HG02852 (cell line): Measurements from ENCODE around the gene FAM187B.
"Not testable (repeated sequence)": the region's sequence is repeated elsewhere in the genome, so short reads cannot be mapped to it uniquely, and the experiment has no call there.

Source experiments
- ATAC-seq: cut with Tn5 transposase; IDR thresholded peaks from one replicate; pipeline ENCODE4 v1.9.1; 2021; ENCODE audit warnings: mild to moderate bottlenecking, moderate library complexity; ENCODE audit not compliant: unreplicated experiment

The FAM187B gene

DNA sequence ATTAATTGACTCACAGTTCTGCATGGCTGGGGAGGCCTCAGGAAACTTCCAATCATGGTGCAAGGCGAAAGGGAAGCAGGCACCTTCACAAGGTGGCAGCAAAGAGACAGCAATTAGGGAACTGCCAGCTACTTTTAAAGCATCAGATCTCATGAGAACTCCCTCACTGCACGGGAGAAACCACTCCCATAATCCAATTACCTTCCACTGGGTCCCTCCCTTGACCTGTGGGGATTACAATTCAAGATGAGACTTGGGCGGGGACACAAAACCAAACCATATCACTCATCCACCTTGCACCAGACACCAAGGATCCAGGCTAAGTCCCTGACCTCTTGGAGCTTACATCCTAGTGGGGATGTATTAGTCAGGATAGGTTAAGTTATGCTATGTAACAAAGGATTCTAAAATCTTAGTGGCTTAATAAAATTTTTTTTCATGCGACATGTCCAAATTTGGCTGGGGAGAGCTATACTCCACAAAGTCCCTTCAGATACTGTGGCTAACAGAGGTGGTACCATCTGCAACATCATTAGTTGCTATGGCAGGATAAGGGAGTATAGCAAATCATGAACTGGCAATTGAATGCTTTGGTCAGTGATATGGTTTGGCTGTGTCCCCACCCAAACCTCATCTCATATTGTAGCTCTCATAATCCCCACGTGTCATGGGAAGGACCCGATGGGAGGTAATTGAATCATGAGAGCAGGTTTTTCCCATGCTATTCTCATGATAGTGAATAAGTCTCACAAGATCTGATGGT lies 8.3 kb upstream of the FAM187B start:
- ATAC-seq = no peak

DNA sequence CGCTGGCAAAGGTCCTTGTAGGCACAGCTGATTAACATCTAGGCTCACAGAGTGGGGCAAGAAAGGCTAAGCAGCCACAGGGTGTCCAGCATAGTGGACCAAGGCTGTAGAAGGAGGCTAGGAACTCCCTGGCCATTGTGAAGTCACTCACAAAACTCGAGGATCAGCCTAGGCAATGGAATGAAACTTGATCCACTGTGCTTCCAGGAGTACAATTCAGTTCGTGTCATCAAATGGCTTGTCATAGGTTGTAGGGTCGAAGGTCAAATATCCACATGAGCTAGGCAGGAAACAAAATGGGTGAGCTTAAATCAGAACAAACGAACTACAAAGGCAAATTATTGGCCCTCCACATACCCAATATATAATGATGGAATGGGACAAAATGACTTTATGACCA lies 4.4 kb upstream of the FAM187B start:
- no peak for ATAC-seq

DNA sequence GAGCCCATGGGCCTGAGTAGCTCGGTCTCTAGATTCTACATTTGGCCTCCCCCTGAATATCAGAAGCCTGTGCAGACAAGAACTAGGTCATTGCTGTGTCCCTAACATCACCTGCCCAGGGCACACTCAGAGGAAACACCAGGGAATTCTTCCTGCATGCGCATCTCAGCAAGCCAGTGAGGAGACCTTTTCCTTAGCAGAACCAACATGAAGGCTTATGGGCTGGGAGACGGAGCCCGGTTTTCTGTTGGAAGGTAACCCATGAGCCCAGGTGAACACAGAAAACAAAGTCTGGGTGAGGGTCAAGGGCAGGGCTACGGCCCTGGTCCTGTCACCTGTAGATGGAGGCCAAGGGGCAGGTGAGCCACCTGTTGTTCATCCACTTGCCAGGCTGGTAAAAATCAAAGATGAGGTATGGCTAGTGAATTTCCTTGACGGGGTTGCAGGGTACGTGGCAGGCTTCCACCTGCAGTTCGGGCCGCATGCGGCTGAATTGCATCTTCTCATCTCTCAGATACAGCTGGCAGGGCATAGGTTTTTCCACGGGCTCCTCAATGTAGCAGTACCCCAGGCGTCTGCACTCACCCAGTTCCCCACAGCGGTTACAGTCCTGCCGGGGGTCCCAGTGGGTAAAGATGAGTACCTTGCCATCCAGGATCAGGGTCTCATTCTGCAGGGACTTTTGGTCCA lies 3.6 kb upstream of the FAM187B start:
- ATAC-seq = no peak

DNA sequence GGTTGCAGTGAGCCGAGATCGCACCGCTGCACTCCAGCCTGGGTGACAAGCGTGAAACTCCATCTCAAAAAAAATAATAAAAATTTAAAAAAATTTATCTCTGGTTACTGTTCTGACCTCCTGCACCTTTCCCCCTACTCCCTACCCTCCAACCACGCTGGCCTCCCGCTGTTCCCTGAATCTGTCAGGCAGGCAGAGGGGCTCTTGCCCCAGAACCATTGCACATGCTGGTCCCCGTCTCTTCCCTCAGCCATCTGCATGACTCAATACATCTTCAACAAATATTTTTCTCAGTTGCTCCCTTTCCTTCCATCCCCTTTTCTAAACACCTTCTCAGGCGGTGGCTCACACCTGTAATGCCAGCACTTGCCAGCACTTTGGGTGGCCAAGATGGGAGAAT lies 1.1 kb upstream of the FAM187B start:
- ATAC-seq = no peak

DNA sequence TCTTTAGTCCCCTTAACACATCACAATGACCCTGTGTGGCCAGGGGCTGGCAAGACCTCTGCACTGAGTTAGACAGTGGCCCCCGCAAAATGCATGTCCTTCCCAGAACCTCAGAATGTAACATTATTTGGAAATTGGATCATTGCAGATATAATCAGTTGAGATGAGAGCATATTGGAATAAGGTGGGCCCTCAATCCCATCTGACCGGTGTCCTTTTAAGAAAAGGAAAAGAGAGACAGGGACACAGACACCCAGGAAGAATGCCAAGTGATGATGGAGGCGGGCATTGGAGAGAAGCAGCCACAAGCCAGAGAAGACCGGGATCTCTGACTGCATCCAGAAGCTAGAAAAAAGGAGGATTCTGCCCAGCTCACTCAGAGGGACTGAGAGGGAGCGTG lies 1.8 kb downstream of the FAM187B start:
- ATAC-seq = no peak

DNA sequence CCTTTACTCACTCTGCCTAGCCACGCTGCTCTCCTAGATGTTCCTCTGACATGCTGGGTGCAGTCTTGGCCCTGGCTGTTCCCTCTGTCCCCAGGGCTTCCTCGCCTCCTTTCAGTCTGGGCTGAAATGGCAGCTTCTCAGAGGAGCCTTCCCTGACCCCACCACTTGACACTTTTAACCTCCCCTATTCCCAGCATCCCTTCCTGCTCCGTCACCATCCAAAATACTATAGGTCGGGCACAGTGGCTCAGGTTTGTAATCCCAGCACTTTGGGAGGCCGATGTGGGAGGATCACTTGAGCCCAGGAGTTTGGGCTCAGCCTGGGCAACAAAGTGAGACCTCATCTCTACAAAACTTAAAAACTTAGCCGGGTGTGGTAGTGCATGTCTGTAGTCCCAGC lies 2.6 kb downstream of the FAM187B start:
- ATAC-seq = no peak

DNA sequence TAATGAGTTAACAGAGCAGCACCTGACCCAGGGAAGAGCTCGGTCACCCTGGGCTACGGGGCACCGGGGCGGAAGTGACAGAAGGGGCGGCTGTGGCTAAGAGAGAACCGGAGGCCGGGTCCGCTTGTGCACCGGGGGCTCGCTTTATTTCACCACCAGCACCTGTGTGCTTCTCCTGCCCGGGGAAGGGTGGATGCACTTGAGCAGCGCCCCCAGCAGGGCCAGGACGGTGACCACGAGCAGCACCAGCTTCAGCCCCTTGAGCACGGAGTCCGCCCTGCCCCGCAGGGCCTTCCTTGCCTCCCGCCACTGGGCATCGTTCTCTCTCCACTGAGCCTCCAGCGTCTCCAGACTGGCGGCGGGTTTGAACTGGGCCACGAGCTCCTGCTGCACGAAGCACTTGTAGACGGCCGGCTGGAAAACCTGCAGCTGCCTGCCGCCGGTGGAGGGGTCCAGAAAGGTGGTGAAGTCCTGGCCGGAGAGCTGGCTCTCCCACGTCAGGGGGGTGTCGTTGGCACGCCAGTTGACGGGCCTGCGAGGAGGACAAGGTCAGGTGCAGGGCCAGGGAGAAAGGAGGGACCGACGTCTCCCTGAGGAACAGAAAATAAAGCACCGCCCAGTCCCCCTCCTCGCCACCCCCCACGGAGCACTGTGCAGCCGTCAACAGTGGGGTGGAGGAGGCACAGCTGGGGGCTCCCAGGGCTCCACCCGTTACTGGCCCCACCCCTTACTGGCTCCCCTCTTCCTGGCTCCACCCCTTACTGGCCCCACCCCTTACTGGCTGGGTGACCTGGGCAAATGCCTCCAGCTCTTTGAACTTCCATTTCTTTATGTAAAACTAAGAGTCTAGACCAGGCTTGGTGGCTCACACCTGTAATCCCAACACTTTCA lies 3.6 kb downstream of the FAM187B start:
- no peak for ATAC-seq

DNA sequence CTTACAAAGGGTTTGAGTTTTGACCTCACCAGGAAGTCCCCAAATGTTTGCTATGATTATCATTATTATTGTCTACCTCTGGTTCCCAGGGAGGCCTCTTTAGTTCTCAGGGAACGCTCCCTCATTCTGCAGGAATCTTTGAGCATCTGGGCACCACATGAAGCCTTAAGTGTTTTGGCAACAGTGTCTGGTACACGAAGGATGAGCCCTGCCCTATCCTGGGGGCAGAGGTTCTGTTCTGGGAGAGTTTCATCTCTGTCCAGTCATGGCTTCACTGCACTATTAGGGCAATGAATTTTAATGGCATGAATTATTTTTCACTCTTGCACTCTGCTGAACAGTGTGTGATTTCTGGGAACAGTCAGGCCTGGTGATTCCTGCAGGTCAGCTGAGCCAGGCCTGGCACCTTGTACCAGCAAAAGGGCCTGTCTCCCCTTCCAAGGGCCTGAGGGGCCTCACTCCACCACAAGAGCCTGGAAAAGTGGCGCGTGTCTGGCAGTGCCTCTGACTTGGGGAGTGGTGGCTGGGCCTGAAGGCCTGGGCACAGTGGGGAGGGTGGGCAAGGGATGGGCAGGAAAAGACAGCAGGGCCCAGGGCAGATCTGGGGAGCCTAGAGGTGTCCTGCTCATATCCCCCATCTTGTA lies 4.6 kb downstream of the FAM187B start:
- no peak for ATAC-seq

DNA sequence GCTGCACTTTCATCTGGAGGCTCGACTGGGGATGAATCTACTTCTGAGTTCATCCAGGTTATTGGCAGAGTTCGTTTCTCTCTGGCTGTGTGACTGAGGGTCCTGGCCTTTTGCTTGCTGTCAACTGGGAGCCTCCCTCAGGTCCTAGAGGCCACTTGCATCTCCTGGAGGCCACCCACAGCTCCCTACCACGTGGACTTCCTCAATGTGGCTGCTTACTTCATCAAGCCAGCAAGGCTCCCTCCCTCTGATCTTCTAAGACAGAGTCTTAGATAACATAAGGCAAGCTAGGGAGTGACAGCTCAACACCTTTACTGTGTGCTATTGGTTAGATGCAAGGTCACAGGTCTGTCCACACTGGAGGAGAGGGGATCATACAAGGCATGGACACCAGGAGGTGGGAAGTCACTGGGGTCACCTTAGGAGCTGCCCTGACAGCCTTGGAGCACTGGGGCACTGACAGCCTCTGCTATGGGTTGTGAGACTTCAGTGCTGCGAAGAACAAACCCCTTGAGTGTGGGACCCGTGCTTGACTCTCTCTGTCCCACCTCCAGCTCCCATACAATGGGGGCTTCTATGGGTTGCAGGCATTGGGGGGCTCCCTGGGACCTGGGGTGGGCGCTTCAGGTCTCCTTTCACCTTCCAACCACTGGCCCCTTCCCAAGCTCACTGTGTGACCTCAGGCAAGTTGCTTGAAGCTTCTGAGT lies 5.3 kb downstream of the FAM187B start:
- ATAC-seq = no peak

DNA sequence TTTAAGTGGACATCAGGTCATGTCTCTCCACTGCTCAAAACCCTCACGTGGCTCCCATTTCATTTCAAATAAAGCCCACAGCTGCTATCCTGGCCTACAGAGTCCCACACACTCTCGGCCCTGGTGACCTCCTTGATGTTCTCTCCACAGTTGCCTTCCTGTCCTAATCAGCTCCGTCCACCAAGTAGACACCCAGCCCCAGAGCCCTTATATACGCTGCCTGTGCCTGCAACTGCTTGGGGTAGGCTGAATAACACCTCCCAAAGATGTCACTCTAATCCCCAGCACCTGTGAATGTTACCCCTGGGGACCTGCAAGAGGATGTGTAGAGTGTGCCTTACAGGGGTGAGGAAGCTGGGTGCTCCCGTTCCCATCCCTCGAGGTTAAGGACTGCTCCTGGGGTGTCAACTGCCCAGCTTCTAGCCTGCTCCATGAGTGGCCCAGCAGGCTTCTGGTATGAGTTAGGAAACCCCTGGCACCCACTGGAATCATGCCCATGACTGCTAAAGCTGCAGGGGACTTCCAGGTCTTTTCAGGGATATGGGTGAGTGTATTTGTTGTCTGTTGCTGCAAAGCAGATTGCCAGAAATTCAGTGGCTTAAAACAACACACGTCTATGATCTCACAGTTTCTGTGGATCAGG lies 6.0 kb downstream of the FAM187B start:
- ATAC-seq = no peak

DNA sequence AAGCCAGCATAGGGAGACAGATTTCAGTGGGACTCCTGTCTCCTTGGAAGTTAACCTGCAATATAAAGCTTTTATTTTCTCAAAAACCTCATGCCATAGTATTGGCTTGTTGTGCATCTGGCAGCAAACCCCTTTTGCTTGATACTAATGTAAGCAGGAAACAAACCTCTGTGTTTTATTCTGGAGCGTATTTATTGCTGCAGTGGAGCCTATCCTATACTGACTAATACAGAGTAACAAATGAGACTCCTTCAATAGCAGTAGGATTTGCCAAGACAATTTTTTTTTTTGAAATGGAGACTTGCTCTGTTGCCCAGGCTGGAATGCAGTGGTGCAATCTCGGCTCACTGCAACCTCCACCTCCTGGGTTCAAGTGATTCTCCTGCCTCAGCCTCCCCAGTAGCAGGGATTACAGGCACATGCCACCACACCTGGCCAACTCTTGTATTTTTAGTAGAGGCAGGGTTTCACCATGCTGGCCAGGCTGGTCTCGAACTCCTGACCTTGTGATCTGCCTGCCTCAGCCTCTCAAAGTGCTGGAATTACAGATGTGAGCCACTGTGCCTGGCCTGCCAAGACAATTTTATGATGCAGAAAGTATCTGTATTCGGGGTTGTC lies 7.5 kb downstream of the FAM187B start:
- not testable (repeated sequence) for ATAC-seq

DNA sequence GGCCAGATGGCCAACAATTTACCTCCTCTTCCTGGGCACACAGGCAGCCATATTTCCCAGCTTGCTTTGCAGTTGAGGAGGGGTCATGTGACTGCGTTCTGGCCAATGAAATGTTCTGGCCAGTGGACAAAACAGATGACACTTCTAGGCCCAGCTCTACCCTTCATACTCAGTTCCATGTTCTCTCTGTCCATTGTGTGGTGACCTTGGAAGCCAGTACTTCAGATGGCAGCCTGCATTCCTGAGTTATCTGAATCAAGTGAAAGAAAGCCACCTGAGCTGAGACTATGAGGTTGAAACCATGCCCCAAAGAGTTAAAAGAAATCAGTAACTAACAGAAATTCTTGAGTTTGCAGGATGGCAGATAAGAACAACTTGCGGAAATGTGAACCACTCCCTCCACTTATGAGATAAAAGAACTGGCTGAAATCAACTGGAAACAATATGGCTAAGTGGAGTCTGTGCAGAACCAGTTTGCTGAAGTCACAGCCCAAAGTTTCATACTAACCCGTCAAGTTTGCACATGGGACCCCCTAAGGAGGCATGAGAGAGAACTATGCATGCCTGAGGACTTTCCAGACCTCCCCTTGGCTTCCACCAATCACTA lies 8.1 kb downstream of the FAM187B start:
- ATAC-seq = no peak

DNA sequence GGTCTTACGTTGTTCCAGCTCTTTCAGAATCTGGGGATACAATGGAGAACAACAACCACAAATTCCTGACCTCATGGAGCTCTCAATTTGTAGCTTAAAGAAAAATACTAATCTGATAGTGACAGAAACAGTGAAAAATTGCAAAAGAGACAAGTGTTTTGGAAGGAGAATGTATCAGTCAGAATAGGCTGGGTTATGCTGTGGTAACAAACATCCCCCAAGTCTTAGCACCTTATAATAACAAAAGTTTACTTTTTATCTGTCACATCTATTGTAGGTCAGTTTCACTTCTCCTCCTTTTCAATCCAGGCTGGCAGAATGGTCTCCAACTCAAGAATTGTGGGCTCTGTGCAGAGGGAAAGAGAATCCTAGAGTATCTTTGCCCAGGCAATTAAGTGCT lies 9.5 kb downstream of the FAM187B start:
- no peak for ATAC-seq

DNA sequence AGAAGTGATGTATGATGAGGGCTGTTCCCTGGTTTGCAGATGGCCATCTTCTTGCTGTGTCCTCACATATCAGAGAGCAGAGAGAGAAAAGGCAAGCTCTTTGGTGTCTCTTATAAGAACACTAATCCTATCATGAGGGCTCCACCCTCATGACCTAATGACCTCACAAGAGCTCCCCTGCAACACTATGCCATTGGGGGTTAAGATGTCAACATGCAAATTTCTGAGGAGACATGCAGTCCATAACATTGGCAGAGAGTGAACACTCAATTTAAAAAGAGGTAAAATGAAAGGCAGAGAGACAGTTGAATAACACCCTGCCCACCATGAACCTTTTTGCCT lies 10.9 kb downstream of the FAM187B start:
- no peak for ATAC-seq

DNA sequence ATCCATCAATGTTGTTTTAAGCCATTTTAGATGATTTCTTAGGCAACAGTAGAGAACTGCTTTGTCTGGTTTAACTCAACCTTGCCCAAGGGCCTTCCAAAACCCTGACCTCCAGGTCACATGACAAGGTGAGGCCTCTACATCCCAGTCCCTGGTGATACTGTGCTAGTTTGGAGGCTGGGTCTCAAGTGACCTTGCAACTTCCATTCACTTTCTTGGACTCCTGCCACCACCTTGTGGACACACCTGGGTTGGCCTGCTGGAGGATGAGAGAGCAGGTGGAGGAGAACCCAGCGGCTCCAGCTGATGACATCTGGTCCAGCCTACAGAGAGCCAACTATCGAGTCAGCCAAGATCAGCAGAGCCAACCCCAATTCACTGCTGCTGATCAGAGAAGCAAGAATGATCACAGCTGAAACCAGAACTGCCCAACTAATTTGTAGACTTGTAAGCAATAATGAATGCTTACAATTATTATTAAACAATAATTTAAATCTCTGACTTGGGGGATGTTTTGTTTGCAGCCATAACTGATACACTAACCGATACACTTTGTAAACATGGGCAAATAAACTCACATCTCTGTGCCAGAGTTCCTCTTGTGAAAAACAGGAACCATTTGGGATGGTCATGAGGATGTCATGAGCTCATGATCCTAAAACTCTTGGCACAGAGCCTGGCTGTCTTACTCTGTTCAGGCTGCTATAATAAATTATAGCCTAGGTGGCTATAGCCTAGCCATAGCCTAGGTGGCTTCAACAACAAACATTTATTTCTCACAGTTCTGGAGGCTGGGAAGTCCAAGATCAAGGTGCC lies 11.5 kb downstream of the FAM187B start:
- no peak for ATAC-seq

DNA sequence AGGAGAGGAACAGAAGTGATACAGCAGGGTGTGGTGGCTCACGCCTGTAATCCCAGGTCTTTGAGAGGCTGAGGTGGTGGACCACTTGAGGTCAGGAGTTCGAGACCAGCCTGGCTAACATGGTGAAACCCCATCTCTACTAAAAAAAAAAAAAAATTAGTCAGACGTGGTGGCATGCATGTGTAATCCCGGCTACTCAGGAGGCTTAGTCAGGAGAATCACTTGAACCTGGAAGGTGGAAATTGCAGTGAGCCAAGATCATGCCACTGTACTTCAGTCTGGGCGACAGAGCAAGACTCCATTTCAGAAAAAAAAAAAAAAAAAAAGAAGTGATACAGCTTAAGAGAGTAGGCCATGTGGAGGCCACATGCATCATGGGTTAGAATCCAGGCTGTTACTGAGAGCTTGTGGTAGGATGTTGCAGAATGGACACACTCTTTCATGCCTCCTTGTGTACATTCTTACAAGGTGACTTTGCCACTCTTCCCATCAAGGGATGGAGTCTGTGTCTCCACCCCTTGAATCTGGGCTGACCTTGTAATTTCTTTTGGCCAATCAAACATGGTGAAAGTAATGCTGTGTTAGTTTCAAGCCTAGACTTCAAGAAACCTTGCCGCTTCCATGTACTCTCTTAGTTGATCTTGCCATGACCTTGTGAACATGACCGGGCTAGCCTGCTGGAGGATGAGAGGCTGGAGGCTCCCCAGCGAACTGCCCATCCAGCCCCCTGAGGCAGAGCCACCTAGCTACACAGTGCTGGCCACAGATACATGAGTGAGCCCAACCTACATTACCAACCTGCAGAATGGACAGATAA lies 12.3 kb downstream of the FAM187B start:
- ATAC-seq = no peak

DNA sequence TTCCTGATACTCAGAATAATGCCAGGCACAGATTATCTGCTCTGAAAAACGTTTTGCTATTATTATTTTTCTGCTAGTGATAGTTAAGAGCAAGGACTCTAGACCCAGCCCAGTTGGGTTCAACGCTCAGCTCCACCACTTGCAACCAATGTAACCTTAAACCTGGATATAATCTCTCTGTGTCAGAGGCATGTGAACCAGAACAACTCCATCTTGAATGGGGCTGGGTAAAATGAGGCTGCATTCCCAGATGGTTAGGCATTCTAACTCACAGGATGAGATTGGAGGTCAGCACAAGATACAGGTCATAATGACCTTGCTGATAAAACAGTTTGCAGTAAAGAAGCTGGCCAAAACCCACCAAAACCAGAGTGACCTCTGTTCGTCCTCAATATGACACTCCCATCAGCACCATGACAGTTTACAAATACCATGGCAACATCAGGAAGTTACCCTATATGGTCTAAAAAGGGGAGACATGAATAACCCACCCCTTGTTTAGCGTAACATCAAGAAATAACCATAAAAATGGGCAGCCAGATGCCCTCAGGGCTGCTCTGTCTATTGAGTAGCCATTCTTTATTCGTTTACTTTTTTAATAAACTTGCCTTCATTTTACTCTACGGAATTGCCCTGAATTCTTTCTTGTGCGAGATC lies 13.6 kb downstream of the FAM187B start:
- ATAC-seq = no peak
